NCI-H1436 (cell line): Measurements from ENCODE around the gene ARHGAP6.
"Not testable (repeated sequence)": the region's sequence is repeated elsewhere in the genome, so short reads cannot be mapped to it uniquely, and the experiment has no call there.

Experiments
- DNase-seq: peaks from one replicate; lab custom pipeline; 2025; lab: John Stamatoyannopoulos, UW

Gene ARHGAP6

GRCh38 chrX:11171956-11172355 lies 493.8 kb downstream of the ARHGAP6 start:
- no peak for DNase-seq

- no peak for DNase-seq
Observed at GRCh38 chrX:11164433-11164832, 501.3 kb downstream of the ARHGAP6 start.

GRCh38 chrX:11159149-11159548 lies 506.6 kb downstream of the ARHGAP6 start:
- no peak for DNase-seq

DNA sequence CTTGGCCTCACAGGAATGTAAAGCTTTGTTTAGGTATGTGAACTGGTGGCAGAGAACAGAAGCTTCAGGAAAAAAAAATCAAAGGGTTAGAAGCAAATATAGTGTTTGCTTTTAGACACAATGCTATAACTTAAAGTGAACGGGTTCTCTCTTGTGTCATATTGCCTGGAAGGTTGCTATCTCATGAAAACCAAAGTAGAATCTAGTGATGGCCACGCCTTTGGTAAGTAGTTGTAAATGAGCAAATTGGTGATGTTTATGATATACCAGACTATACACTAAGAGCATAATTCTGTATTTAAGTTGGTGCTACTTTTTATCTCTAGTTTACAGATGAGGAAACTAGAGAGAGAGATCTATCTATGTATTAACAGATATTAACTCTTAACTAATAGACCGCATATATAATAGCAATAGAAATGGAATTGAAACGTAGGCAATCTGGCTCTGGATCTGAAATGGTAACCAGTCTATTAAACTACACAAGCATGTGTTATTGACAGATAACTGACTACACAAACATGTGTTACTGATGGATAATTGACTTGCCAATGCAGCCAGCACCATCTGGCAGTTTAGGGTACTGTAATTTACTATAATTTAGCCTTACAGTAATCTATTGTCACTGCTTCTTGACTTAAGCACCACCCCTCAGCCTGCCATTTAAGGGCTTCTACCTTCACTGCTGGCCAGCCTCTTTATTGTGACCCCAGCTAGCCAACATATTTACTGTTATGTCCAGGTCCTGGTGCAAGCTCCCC lies 513.7 kb downstream of the ARHGAP6 start:
- DNase-seq: peak; percentile 34

DNA sequence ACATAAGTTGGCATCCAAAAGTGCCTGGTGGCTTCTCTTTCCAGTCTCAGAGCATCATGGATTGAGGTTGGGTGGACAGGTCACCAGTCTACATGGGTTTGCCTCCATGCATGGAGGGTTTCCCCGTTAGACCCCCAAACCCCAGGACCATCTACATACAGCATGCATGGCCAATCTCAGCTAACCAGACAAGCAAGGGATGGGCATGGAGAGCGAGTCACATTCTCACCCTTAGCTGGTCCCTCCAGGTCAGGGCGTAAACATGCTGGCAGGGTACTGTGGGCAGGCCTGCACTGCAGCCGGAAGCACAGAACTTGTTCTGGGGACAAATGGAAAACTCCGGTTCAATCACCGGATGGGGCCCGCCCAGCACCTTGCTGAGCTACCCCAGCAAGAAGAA lies 517.3 kb downstream of the ARHGAP6 start:
- DNase-seq: no peak

DNA sequence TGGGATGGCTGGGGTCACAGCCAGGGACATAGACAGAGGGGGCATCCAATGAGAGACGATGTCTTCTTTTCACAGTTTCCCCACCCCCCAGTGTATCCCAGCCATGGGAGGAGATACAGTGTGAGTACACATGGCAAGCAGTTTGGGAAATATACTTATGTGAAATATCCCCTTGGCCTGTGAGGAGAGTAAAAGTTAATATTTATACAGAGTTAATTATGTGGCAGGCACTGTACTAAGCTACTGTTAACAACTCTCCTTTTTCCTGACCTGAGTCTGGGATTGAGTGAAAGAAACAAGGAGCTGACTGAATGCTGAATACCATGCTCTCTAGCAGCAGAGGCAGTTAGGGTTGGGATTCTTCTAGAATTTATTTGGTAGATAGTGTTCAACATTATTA lies 519.3 kb downstream of the ARHGAP6 start:
- DNase-seq: no peak

- peak; percentile 68 for DNase-seq
Observed at GRCh38 chrX:11143931-11144678, 521.6 kb downstream of the ARHGAP6 start.

DNA sequence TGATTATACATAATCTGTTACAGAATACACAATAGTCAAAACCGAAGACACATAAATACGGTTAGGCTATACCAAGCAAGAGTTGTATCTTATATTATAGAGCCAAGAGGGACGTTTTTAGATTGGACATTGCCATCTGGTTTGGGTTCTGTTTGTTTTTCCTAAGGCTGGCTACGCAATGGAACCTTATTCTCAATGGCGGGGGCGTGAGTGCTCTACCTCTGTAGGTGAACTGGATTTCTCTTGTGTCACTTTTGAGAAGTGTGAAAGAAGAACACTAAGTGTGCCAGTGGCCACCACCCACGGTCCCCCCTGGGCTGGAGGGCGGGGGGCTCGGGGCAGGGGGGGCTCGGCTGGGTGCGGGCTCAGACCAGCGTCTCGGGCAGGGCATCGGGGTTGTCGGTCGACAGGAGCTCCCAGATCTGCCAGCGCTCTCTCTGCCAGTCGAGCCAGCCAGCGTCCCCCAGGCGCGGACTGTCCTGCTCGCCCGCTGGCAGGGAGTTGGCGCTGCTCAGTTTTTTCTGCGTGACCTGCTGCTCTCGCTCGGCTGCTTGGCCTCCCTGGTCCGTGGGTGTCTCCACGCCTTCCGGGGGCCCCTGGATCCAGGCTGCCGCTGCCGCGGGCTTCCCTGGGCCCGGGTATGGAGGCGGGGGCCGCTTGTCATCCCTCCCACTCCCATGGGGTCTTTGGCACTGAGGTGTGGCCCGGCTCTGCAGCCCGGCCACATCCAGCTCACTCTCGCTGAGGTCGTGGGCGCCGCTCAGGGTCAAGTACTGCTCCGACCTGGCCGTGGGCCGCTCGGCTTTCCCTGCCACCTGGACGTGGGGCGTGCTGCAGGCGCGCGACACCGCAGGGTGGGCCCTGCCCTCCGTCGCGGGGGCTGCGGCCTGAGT lies 527.0 kb downstream of the ARHGAP6 start:
- no peak for DNase-seq

GRCh38 chrX:11137543-11138139 lies 528.1 kb downstream of the ARHGAP6 start:
- DNase-seq: peak; percentile 1

DNA sequence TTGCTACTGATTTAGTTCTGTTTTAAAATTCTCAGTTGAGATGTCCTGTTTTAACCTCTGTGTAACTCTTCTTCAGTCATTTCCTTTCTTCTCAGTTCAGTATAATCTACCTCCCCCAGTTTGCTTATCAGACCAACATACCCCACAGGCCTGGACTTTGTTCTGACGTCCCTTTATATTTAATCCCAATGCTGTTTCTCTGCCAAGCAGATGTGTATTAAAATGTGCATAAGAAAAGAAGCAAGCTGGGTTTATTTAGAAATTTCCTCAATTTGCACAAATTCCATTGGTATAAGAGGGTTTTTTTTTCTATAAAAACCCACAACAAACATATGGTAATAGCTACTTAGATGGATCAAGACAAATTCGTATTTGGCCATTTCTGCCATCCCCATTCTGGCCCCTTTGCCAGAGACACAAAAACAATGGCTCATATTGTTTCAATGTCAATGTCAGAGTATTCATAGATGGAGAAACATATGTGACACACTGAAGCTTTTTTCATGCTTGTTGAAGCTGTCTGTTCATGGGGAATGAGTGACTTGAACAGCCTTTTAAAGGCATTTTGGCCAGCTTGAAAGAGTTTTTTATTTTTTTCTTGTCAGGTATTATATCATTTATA lies 530.0 kb downstream of the ARHGAP6 start:
- no peak for DNase-seq

DNA sequence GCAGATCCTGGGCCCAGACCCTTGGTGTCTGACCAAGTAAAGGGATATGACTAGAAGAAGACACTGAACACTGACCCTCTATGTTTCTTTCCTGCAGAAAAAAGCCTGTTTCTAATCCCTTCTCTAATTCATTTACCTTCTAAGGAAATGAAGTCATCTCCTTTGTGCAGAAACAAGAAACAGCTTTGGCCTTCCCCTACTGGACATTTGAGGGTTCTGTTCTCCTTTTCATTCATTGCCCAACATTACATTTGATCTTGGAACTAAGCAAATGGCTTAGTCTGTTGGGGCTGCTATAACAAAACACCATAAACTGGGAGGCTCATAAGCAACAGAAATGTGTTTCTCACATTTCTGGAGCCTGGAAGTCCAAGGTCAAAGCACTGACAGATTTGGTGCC lies 534.6 kb downstream of the ARHGAP6 start:
- DNase-seq: no peak

- DNase-seq: no peak
Observed at GRCh38 chrX:11130136-11130535, 535.6 kb downstream of the ARHGAP6 start.

GRCh38 chrX:11129534-11130105 lies 536.1 kb downstream of the ARHGAP6 start:
- no peak for DNase-seq

- DNase-seq: no peak
Observed at GRCh38 chrX:11125060-11125459, 540.7 kb downstream of the ARHGAP6 start.

GRCh38 chrX:11124112-11124511 lies 541.6 kb downstream of the ARHGAP6 start:
- no peak for DNase-seq

DNA sequence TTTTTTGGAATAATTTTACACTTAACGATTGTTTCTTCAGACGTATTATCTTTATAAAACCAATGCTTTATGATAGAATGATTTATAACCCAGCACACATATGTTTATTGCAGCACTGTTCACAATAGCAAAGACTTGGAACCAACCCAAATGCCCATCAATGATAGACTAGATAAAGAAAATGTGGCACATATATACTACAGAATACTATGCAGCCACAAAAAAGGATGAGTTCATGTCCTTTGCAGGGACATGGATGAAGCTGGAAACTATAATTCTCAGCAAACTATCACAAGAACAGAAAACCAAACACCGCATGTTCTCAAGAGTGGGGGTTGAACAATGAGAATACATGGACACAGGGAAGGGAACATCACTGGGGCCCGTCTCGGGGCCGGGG lies 542.6 kb downstream of the ARHGAP6 start:
- not testable (repeated sequence) for DNase-seq

- DNase-seq: no peak
Observed at GRCh38 chrX:11119313-11119943, 546.3 kb downstream of the ARHGAP6 start.

DNA sequence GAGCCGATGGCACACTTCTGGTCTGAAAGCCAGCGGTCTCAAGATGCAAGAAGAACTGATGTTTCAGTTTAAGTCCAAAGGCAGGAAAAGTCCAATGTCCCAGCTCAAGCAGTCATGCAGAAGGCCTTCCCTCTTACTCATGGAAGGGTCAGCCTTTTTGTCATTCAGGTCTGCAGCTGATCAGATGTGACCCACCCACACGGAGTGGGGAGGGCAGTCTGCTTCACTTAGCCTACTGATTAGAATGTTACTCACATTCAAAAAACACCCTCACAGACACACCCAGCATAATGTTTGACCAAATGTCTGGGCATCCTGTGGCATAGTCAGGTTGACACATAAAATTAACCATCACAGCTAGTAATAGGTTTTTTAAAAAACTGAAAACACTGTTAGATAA lies 548.0 kb downstream of the ARHGAP6 start:
- no peak for DNase-seq

DNA sequence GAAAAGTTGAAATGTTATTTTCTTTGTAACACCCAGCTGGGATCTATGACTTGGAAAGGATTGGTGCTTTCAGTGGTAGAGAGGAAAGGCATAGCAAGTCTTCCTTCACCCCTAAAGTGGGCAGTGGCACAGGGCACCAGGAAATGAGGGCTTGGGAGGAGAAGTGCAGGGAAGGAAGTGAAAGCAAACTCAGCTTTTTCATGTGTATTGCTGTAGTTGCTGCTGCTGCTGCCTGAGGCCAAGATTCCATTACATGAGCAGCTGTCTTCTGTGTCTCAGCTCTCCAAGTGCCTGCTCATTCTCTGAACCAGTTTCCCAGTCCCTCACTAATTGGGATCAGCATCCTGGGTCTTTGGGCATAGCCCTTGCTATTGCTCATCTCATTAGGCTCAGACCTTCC lies 552.0 kb downstream of the ARHGAP6 start:
- no peak for DNase-seq

DNA sequence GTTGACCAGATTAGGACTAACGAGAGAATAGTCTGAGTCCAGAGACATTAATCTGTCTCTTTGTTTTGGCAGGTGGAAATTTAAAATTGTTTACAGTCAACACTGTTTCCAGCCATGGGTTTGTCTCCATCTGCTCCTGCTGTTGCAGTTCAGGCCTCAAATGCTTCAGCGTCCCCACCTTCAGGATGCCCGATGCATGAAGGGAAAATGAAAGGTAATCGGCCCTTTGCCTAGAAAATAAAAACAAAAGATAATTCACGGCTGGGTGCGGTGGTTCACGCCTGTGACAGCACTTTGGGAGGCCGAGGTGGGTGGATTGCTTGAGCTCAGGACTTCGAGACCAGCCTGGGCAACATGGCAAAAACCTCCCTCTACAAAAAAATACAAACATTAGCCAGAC lies 553.8 kb downstream of the ARHGAP6 start:
- DNase-seq: no peak
